Measurements from ENCODE around the gene KIF17. TPM values are rescaled to one million over a fixed set of nuclear protein-coding genes. Genes with fewer than 3 reads are reported as not detected.

Gene KIF17
- total RNA-seq, 4 donors from 2014 or later = 0.27 to 21.1 (median 0.79) TPM; not detected in 1

DNA sequence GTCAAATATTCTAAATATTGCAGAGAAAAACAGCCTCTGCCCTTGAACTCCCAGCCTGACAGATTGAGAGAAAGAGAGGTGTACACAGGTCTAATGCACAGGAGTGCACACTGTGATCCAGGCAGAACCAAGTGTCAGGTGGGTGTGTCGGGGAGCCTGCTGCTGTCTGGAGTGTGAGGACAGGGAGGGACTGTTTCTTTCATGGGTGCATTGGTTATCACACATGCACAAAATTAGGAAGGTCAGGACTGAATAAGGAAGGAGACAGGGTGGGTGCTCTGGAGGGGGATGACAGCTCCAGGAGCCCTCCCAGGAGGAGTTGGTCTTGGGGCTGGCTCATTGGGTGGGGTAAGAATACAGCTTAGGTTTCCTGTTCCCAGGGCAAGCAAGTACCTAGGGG lies 97.8 kb downstream of the KIF17 start:
- H3K27me3 ChIP-seq = no peaks in the 10 kb centered on the region
- H3K27ac ChIP-seq = no peak overlapping the region
- TF ChIP-seq EP300 (IDR thresholded peaks at IDR 0.05; ENCODE audit: low read depth) = no peak
- TF ChIP-seq, protein P1, sequence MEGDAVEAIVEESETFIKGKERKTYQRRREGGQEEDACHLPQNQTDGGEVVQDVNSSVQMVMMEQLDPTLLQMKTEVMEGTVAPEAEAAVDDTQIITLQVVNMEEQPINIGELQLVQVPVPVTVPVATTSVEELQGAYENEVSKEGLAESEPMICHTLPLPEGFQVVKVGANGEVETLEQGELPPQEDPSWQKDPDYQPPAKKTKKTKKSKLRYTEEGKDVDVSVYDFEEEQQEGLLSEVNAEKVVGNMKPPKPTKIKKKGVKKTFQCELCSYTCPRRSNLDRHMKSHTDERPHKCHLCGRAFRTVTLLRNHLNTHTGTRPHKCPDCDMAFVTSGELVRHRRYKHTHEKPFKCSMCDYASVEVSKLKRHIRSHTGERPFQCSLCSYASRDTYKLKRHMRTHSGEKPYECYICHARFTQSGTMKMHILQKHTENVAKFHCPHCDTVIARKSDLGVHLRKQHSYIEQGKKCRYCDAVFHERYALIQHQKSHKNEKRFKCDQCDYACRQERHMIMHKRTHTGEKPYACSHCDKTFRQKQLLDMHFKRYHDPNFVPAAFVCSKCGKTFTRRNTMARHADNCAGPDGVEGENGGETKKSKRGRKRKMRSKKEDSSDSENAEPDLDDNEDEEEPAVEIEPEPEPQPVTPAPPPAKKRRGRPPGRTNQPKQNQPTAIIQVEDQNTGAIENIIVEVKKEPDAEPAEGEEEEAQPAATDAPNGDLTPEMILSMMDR (IDR thresholded peaks at IDR 0.05) = no peak
- TF ChIP-seq POLR2AphosphoS5 (IDR thresholded peaks at IDR 0.05) = no peak
- no peak for TF ChIP-seq POLR2A (IDR thresholded peaks at IDR 0.05)
- no peak for DNase-seq
- no peak overlapping the region for H3K4me3 ChIP-seq
- H3K36me3 ChIP-seq = no peaks in the 10 kb centered on the region
- 71 to 81% methylated on average over 1 of the region's 1 CpG for WGBS, 2 donors (ENCODE audit: low coverage in 1 of 2)
- H3K9me3 ChIP-seq = no peaks in the 10 kb centered on the region
- in situ Hi-C loops (cut with MboI; ENCODE audit: low pct_ligation_motif_present in 1 of 4, low pct_unique_long_range_greater_than_20kb in 1 of 4, low sequenced_read_pairs in 3 of 4) (no loop called here), intact Hi-C loops (cut with DNase I; ENCODE audit: low total_unique reads) (no loop called here)
- H3K4me1 ChIP-seq = peaks cover 0 to 4% (median 0%) of the 10 kb centered on the region in 4 donors

DNA sequence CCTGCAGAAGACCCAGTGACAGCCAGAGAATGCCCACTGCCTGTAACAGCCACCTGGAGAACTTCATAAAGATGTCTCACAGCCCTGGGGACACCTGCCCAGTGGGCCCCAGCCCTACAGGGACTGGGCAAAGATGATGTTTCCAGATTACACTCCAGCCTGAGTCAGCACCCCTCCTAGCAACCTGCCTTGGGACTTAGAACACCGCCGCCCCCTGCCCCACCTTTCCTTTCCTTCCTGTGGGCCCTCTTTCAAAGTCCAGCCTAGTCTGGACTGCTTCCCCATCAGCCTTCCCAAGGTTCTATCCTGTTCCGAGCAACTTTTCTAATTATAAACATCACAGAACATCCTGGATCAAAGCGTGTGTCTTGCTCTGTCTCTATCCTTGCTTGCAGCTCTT lies 99.3 kb downstream of the KIF17 start:
- Histone ChIP-seq H3K27me3 (no peaks in the 10 kb centered on the region), H3K4me1 (peaks cover 9 to 18% (median 9%) of the 10 kb centered on the region in 4 donors), H3K9me3 (no peaks in the 10 kb centered on the region), H3K27ac (no peak overlapping the region), H3K4me3 (no peak overlapping the region), H3K36me3 (no peaks in the 10 kb centered on the region)
- 56% methylated on average over 4 of the region's 4 CpGs; no CpG with 5 or more reads in 1 of the 2 donors for WGBS, 2 donors (ENCODE audit: low coverage in 1 of 2)
- no peak for DNase-seq
- TF ChIP-seq, protein P1 (IDR thresholded peaks at IDR 0.05) = no peak
- in situ Hi-C loops (cut with MboI; ENCODE audit: low pct_ligation_motif_present in 1 of 4, low pct_unique_long_range_greater_than_20kb in 1 of 4, low sequenced_read_pairs in 3 of 4) (no loop called here), intact Hi-C loops (cut with DNase I; ENCODE audit: low total_unique reads) (no loop called here)

DNA sequence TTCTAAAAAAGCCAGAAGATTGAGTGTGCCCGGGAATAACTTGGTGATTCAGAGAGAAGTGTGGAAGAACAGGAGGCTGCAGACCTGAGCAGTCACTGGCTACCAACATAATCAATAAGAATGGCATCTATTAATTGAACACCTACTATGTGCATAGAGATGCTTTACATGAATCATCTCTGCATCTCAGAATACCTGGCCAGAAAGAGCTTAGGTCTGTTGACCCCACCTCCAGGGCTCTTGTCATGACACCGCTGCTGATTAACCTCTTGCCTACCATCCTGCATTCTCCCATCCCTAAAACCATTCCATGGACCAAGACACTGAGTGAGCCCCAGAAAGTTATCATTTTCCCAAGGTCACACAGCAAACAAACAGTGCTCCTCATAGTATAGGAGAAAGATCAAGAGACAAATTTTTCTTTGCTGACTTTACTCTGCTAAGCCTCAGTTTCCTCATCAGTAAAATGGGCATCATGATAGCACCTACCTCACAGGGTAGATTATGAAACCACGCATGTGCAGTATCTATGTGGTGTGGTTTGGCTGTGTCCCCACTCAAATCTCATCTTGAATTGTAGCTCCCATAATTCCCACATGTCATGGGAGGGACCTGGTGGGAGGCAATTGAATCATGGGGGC lies 100.8 kb downstream of the KIF17 start:
- no peak for TF ChIP-seq POLR2A (IDR thresholded peaks at IDR 0.05)
- TF ChIP-seq, protein P1 (IDR thresholded peaks at IDR 0.05) = no peak
- TF ChIP-seq EP300 (IDR thresholded peaks at IDR 0.05; ENCODE audit: low read depth) = no peak
- no peak for TF ChIP-seq POLR2AphosphoS5 (IDR thresholded peaks at IDR 0.05)
- no peaks in the 10 kb centered on the region for H3K9me3 ChIP-seq
- 75% methylated on average over 3 of the region's 3 CpGs for WGBS, 2 donors (ENCODE audit: low coverage in 1 of 2)
- intact Hi-C loops (cut with DNase I; ENCODE audit: low total_unique reads) = no loop called here
- peak overlapping the region in 1 of 4 donors; percentile 14 for H3K27ac ChIP-seq
- H3K4me3 ChIP-seq = no peak overlapping the region
- in situ Hi-C loops (cut with MboI; ENCODE audit: low pct_ligation_motif_present in 1 of 4, low pct_unique_long_range_greater_than_20kb in 1 of 4, low sequenced_read_pairs in 3 of 4) = no loop called here
- H3K27me3 ChIP-seq = no peaks in the 10 kb centered on the region
- peaks cover 9 to 27% (median 16%) of the 10 kb centered on the region in 4 donors for H3K4me1 ChIP-seq
- no peaks in the 10 kb centered on the region for H3K36me3 ChIP-seq
- no peak for DNase-seq

DNA sequence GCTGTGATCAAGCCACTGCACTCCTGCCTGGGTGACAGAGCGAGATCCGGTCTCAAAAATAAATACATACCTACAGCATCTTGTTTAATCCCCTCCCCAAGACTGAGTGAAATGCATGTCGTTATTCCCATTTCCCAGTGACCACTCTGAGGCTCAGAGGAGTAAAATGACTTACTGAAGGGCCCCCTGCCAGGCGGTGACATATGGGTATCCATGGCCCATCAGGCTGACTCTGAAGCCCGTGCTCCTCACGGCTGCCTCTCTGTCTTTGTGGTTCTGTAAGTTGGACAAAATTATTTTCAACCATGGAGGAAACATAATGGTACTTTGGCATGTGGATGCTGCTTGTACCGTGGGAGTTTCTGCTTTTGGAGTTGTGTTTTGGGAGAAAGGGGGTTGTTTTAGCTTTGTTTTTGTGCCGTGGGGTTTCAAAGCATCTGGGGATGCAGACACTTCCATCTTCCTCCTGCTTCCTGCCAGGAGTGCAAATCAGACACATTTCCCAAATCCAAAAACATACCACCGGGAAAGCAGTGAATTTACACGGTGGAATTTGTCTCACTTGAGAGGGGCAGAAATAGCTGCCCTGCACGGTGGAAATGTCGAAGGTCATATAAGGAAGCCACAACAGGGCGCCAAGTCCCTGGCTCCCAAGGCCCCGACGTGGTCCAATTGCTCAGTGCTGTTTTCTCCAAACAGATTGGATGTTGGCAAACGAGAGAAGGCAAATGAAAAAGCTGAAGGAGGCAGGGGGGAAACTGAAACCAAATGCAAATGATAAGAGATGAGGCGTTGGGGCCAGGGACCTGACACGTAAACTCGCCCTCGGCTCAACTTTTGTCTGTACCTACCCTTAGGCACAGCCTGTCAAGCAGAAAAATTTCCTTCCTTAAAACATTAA lies 101.6 kb downstream of the KIF17 start:
- peaks cover 9 to 28% (median 16%) of the 10 kb centered on the region in 4 donors for H3K4me1 ChIP-seq
- H3K9me3 ChIP-seq = no peaks in the 10 kb centered on the region
- H3K27ac ChIP-seq = peak overlapping the region in 1 of 4 donors; percentile 14
- in situ Hi-C loops (cut with MboI; ENCODE audit: low pct_ligation_motif_present in 1 of 4, low pct_unique_long_range_greater_than_20kb in 1 of 4, low sequenced_read_pairs in 3 of 4) = no loop called here
- no peaks in the 10 kb centered on the region for H3K36me3 ChIP-seq
- no peaks in the 10 kb centered on the region for H3K27me3 ChIP-seq
- WGBS, 2 donors (ENCODE audit: low coverage in 1 of 2) = 53 to 66% methylated on average over 5 to 20 of the region's 20 CpGs
- intact Hi-C loops (cut with DNase I; ENCODE audit: low total_unique reads) = no loop called here
- TF ChIP-seq POLR2A (IDR thresholded peaks at IDR 0.05) = no peak
- no peak for TF ChIP-seq EP300 (IDR thresholded peaks at IDR 0.05; ENCODE audit: low read depth)
- TF ChIP-seq, protein P1 (IDR thresholded peaks at IDR 0.05) = no peak
- TF ChIP-seq POLR2AphosphoS5 (IDR thresholded peaks at IDR 0.05) = no peak
- no peak for DNase-seq
- no peak overlapping the region for H3K4me3 ChIP-seq
